Parathyroid adenoma (tissue), 2 donors: Measurements from ENCODE around the gene IDUA.

ENCODE experiments used
- H2AFZ ChIP-seq: fragments of 300-600 bp; sonication (generic); one replicate; pipeline ENCODE4 v1.7.0; 2017; ENCODE audit warnings: antibody characterized with exemption, mild to moderate bottlenecking
- H3K27ac ChIP-seq: fragments of 300-600 bp; sonication (generic); one replicate; pipeline ENCODE4 v1.7.0; 2017
- H3K27me3 ChIP-seq: fragments of 300-600 bp; sonication (generic); one replicate; pipeline ENCODE4 v1.7.0; 2017; ENCODE audit warnings: low read length; ENCODE audit not compliant: control insufficient read depth, insufficient read depth
- H3K36me3 ChIP-seq: fragments of 300-600 bp; sonication (generic); one replicate; pipeline ENCODE4 v1.7.0; 2017; ENCODE audit warnings: low read length; ENCODE audit not compliant: control insufficient read depth, insufficient read depth
- H3K4me1 ChIP-seq: fragments of 300-600 bp; sonication (generic); one replicate; pipeline ENCODE4 v1.7.0; 2017; ENCODE audit warnings: control low read depth
- H3K4me2 ChIP-seq: fragments of 300-600 bp; sonication (generic); one replicate; pipeline ENCODE4 v1.7.0; 2017; ENCODE audit warnings: low read length
- H3K4me3 ChIP-seq: fragments of 300-600 bp; sonication (generic); one replicate; pipeline ENCODE4 v1.7.0; 2017; ENCODE audit warnings: low read depth, low read length
- H3K79me2 ChIP-seq: fragments of 300-600 bp; sonication (generic); one replicate; pipeline ENCODE4 v1.7.0; 2017; ENCODE audit warnings: control low read depth
- H3K9ac ChIP-seq: fragments of 300-600 bp; sonication (generic); one replicate; pipeline ENCODE4 v1.7.0; 2017; ENCODE audit warnings: mild to moderate bottlenecking
- H3K9me3 ChIP-seq: fragments of 300-600 bp; sonication (generic); one replicate; pipeline ENCODE4 v1.7.0; 2017; ENCODE audit warnings: low read length; ENCODE audit not compliant: control insufficient read depth
- TF ChIP-seq, protein P1 (sequence below): fragments of 300-600 bp; sonication (generic); IDR thresholded peaks from one replicate; pipeline ENCODE4 v1.7.0; 2017; ENCODE audit warnings: antibody characterized with exemption, mild to moderate bottlenecking
- donor health status: primary hyperparathyroidism.

Gene IDUA

DNA sequence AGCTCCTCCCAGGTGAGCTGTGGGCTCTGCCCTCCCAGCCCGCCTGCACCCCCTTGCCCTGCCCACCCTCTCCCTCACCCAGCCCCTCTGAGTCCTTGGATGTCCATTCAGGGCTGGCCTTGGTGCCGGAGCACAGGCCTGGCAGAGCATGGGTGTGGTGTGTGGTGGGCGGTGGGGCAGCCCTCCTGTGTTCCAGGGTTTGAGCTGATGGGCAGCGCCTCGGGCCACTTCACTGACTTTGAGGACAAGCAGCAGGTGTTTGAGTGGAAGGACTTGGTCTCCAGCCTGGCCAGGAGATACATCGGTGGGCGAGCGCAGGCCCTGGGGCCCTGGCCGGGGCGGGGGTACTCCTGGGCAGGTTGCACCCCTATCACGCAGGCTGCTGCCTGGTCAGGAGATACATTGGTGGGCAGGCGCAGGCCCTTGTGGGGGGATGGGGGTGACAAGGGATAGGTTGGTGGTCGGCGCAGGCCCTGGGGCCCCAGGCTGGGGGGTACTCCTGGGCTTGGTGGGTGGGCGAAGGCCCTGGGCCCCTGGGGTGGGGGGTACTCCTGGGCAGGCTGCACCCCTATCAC, 13.9 kb downstream of the IDUA start:
- TF ChIP-seq, protein P1, sequence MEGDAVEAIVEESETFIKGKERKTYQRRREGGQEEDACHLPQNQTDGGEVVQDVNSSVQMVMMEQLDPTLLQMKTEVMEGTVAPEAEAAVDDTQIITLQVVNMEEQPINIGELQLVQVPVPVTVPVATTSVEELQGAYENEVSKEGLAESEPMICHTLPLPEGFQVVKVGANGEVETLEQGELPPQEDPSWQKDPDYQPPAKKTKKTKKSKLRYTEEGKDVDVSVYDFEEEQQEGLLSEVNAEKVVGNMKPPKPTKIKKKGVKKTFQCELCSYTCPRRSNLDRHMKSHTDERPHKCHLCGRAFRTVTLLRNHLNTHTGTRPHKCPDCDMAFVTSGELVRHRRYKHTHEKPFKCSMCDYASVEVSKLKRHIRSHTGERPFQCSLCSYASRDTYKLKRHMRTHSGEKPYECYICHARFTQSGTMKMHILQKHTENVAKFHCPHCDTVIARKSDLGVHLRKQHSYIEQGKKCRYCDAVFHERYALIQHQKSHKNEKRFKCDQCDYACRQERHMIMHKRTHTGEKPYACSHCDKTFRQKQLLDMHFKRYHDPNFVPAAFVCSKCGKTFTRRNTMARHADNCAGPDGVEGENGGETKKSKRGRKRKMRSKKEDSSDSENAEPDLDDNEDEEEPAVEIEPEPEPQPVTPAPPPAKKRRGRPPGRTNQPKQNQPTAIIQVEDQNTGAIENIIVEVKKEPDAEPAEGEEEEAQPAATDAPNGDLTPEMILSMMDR = no peak

GRCh38 chr4:1001561-1002130, 14.8 kb downstream of the IDUA start:
- Histone ChIP-seq H3K9ac (no peak overlapping the region), H3K27me3 (peaks cover 19% of the 10 kb centered on the region), H3K27ac (no peak overlapping the region), H3K79me2 (no peaks in the 10 kb centered on the region), H3K4me1 (peaks cover 2% of the 10 kb centered on the region), H3K9me3 (no peaks in the 10 kb centered on the region), H2AFZ (no peak overlapping the region), H3K4me3 (no peak overlapping the region), H3K4me2 (no peak overlapping the region), H3K36me3 (no peaks in the 10 kb centered on the region)
- TF ChIP-seq, protein P1 = no peak

More for the DNA sequence above, 13.9 kb downstream of the IDUA start:
- peaks cover 19% of the 10 kb centered on the region for H3K27me3 ChIP-seq
- no peak overlapping the region for H3K9ac ChIP-seq
- H3K27ac ChIP-seq = no peak overlapping the region
- no peak overlapping the region for H3K4me2 ChIP-seq
- H3K4me3 ChIP-seq = no peak overlapping the region
- no peaks in the 10 kb centered on the region for H3K36me3 ChIP-seq
- H3K4me1 ChIP-seq = peaks cover 2% of the 10 kb centered on the region
- no peaks in the 10 kb centered on the region for H3K9me3 ChIP-seq
- H3K79me2 ChIP-seq = no peaks in the 10 kb centered on the region
- no peak overlapping the region for H2AFZ ChIP-seq

GRCh38 chr4:1002131-1002630, 15.3 kb downstream of the IDUA start:
- no peak overlapping the region for H3K9ac ChIP-seq
- peak overlapping the region; percentile 1 for H3K4me3 ChIP-seq
- peak overlapping the region; percentile 3 for H3K4me2 ChIP-seq
- H3K4me1 ChIP-seq = peaks cover 2% of the 10 kb centered on the region
- no peak overlapping the region for H3K27ac ChIP-seq
- H2AFZ ChIP-seq = no peak overlapping the region
- H3K79me2 ChIP-seq = no peaks in the 10 kb centered on the region
- H3K27me3 ChIP-seq = peaks cover 19% of the 10 kb centered on the region
- H3K9me3 ChIP-seq = no peaks in the 10 kb centered on the region
- TF ChIP-seq, protein P1 = no peak
- no peaks in the 10 kb centered on the region for H3K36me3 ChIP-seq

- H3K4me3 ChIP-seq = peak overlapping the region; percentile 1
These were observed 15.9 kb downstream of the IDUA start for GRCh38 chr4:1002631-1003251.

More at GRCh38 chr4:1002631-1003251, 15.9 kb downstream of the IDUA start:
- Histone ChIP-seq H3K27ac (no peak overlapping the region), H3K4me2 (peak overlapping the region; percentile 3), H3K9me3 (no peaks in the 10 kb centered on the region), H3K4me1 (peaks cover 2% of the 10 kb centered on the region), H3K9ac (no peak overlapping the region), H3K79me2 (no peaks in the 10 kb centered on the region), H3K36me3 (no peaks in the 10 kb centered on the region), H3K27me3 (peaks cover 19% of the 10 kb centered on the region), H2AFZ (no peak overlapping the region)
- TF ChIP-seq, protein P1 = no peak
